Stimulated activated naive CD4-positive, alpha-beta T cell treated with Interleukin-2 at 50 U/mL for 16 hours (primary cell): Measurements from ENCODE around the gene STAM2.
A peak's percentile ranks its signal among the peaks of the same experiment; 100 is the strongest.
"Not testable (repeated sequence)": the region's sequence is repeated elsewhere in the genome, so short reads cannot be mapped to it uniquely, and the experiment has no call there.

Source experiments
- DNase-seq: peaks from one replicate; lab custom pipeline; 2025; lab: John Stamatoyannopoulos, UW

STAM2 gene

DNA sequence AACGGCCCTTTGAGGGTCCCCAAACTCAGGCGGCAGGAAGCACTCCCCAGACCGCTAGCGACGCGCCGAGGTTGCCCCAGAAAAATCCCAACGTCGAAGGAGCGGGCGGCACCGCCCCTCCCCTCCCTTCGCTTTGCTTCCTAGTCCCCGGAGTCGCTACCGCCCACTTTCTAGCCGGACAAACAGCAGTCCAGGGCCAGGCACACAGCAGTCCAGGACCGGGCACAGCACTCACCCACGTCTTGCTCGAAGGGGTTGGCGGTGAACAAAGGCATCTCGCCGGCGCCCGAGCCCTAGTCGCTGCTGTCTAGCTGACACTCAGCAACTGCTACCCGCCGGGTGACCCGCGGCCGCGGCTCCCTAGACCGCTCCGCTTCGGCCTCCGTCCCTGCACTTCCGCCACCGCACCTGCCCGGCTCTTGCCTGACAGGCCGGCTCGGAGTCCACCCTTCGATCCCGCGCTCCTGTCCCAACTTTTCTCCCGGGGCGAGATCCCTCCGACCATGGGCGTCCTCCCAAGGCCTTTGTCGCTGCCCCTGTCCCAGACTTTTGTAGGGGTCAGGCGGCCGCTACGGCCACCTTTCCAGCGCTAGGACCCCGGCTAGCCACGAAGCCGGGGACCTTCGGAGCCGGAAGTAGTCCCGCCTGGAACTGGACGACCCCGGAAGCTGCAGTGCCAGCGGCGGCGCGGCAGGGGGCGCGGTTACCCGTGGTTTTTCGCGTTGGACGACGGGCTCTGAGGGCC lies at the start of gene STAM2:
STAM2 (minus strand) TSS at position 396 of the 745 bp plus-strand sequence; CDS start at position 275, 121 bp downstream.
- peak; percentile 88 for DNase-seq

DNA sequence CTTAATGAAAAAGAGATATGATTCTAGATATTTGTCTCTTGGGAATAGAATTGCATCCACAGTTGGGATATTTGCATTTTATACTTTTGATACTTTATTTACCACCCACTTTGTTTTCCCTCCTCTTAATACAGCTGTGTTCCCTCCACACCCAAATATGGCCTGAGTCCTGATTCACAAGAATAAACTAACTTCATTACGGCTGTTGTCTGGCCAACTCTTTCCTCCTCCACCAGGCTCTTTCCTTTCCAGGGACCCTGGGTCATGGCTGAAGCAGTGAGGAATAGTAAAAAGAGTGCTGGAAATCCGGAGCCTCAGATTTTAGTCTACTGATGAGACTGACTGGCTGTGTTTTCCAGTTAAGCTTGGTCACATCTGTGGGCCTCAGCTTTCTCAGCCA lies 48.4 kb upstream of the STAM2 start:
- DNase-seq = no peak

DNA sequence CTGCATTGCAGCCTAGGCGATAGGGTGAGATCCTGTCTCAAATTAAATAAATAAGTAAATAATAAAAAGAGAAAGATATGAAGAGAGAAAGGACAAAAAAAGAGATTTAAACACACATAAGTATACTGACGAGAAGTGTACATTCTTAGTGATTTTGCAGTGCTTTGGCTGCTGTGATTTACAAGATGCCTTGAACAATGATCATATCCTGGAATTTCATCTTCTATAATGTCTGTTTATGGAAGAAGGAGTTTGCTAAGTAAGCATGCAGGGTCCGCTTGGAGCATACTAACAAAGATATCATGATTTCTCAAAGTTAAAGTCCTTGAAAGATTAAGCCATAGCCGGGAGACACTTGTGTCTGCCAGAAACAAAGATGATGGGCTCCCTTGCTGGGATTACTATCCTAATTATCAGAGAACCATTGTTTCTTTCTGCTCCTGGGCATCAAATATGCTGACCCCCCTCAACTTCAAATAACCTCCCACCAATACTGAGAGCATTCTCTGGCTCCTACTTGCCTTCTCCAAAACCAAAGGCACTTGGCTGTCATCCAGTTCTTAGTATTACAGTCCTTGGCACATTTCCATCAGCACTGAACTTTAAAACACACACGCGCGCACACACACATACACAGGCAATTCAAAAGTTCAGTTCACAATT lies 47.5 kb upstream of the STAM2 start:
- no peak for DNase-seq

DNA sequence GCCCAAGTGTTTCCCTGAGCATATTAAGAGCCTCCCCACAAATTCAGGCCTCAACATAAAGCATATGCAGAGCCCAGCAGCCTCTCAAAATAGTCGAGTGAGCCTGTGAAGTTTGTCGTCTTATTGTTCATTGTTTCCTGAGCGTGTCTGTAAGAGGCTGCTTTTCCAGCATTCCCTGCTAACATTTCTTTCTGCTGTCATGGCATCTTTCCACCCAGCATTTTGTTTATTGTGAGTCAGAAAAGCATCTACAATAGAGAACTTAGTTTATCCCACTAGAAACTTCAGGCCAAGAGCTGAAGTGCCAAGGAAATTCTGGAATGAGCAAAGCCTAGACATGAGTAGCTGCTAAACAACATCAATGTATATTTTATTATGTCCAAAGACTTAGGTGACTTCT lies 46.3 kb upstream of the STAM2 start:
- DNase-seq = no peak

DNA sequence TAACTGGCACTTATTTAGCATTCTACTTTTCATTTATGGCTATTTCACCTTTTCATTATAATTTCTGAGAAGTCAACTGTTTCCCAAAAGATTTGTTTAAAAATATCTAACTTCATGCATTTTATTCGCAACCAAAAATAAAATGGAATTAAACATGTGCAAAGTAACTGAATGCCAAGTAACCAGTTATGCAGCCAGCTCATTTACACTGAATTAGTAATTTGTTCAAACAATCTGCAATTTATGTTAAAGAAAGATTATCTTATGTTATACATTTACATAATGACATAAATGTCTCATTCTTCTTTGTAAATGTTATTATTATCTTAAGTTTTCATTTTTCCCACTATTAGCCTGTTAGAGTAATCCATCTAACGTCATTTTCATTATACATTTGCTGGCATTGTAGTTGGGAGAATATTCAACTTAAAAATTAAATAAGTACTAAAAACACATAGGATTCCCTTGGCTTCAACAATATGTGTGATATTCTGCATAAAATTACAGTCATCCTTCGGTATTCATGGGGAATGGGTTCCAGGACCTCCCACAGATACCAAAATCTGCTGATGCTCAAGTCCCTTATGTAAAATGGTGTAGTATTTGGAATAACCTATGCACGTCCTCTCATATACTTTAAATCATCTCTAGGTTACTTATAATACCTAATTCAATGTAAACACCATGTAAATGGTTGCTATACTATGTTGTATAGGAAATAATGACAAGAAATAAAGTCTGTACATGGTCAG lies 43.7 kb upstream of the STAM2 start:
- no peak for DNase-seq

DNA sequence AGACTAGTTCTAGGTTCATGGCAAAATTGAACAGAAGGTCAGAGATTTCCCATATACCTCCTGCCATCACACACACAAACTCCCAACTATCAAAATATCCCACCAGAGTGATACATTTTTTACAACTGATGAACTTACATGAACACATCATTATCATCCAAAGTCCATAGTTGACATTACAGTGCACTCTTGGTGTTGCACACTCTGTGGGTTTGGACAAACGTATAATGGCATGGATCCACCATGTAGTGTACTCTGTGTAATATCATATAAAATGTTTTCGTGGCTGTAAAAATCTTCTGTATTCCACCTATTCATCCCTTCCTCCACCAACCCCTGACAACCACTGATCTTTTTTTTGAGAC lies 25.9 kb upstream of the STAM2 start:
- DNase-seq = no peak

DNA sequence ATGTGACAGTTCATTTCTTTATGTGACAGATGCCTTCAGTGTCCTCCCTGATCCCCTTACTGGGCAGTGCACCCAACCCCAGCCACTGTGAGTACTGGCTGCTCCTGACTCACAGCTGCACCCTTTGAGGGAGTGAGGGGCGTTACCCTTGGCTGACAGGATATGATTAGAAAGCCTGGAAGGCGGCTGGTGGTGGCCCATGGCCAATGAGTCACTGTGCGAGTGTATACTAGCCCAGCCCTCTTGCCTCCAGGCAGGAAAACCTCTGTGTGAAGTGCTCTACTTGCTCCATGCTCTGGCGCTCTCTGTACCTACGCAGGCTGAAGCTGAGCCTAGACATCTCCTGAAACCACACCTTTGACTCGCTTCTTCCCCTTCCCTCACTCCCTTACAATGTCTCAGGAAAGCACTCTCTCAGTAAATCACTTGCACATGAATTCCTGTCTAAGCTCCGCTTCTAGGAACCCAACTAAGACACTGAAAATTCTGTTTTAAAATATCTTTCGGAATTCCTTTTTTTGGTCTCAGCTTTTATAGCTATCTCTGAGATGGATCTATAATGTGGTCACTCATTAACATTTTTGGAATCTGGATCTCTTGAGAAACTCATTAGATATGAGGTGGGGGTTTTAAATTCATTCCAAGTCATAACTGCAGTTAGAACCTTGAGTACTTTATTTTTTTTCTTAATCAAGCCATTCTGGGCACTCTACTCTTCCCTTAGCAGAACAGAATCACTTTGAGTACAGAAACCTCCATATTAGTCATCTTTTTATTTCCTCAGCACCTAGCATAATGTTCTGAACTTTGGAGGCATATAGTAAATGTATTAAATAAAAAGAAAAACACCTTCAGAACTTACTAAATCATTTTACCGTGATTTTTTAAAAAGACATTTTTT lies 25.3 kb upstream of the STAM2 start:
- peak; percentile 1 for DNase-seq

DNA sequence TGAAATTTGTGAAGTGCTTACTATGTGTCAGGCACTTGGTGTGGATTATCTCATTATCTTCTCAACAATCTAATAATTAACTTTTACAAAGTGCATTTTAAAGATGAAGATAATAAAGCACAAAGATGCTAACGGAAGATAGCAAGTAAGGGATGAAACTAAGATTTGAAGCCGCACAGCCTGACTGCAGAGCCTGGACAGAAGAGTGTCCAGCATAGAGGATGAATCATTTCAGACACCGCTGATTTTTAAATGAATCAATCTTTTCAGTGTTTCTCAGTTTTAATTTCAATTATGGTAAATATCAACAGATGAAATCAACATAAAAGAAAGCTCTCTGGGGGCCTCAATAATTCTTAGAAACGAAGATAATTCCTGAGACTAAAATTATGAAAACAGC lies 24.5 kb upstream of the STAM2 start:
- DNase-seq = no peak

DNA sequence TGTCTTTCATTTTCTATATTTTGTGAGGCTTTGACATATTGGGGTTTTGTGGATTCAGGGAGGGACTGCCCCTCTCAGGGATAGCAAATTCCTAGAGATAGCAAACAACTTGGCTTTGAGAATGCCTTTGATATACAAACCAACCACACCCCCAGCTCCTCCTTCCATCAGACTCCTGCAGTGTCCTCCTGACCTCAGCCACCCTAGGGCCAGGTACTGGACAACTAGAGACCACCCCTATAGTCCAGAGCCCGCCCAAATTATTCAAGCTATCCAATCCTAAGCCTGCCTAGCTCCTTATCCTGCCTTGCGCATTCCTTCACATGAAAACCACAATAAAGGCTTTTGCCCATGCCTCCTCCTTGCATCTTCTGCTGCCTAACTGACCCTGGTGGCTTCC lies 22.9 kb upstream of the STAM2 start:
- DNase-seq = no peak

DNA sequence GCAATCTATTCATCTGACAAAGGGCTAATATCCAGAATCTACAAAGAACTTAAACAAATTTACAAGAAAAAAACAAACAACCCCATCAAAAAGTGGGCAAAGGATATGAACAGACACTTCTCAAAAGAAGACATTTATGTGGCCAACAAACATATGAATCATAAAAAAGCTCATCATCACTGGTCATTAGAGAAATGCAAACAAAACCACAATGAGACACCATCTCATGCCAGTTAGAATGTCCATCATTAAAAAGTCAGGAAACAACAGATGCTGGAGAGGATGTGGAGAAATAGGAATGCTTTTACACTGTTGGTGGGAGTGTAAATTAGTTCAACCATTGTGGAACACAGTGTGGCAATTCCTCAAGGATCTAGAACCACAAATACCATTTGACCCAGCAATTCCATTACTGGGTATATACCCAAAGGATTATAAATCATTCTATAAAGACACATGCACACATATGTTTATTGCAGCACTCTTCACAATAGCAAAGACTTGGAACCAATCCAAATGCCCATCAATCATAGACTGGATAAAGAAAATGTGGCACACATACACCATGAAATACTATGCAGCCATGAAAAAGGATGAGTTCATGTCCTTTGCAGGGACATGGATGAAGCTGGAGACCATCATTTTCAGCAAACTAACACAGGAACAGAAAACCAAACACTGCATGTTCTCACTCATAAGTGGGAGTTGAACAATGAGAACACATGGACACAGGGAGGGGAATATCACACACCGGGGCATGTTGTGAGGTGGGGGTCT lies 22.1 kb upstream of the STAM2 start:
- not testable (repeated sequence) for DNase-seq

DNA sequence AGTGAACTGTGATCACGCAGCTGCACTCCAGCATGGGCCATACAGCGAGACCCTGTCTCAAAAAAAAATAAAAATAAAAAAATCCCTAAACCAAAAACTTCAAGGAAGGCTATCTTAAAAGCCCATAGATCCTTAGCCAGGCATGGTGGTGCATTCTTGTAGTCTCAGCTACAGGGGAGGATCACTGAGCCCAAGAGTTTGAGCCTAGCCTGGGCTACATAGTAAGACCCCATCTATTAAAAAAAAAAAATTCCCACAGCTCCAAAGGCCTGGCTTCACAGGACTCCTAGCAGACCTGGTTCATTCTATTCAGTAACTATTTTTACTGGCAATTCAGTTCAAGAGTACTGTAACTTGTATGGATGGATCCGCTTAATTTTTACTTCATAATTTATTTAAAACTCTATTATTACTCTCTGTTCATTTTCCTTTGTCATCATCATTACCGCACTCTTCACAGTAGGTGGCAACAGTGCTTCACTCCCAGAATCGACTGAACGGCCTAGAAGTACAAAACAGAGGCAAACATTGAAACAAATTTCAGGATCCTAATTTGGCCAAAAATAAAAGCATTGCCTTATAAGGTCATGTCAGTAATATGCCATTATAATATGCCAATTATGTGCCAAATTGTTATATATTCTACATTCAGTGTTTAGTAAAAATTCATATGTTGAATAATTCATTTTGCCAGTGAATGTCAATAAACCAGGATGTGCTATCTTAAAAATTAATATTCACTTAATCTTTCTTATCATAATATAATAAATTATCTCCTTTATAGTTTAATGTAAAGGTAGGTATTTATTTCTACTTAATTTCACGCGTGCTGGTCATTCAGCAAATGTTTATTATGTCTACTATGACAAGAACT lies 14.3 kb upstream of the STAM2 start:
- DNase-seq = no peak

DNA sequence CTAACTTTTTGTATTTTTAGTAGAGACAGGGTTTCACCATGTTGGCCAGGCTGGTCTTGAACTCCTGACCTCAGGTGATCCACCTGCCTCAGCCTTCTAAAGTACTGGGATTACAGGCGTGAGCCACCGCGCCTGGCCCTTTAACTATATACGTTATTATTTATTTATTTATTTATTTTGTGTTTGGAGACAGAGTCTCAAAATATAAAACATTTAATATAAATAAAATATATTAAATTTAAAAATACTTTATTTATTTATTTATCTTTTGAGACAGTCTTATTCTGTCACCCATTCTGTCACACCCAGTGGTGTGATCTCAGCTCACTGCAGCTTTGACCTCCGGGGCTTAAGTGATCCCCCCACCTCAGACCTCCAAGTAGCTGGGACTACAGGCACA lies 11.2 kb upstream of the STAM2 start:
- not testable (repeated sequence) for DNase-seq

DNA sequence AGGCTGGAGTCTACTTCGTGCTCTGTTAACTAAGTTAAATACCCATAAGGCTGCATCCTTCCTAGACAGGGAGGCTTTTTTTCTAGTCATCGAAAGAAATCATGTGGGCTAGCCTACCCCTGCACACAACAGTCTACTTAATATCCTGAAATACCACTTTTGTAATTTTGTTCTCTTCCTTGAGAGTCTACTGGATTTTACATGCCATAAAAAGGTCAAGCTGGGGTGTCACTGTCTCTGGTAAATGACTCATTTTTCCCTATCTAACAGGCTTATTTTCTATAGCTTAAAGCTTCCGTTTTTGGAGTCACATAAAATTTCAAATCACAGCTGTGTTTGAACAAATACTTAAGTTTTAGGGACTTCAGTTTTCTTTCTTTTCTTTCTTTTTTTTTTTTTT lies 10.7 kb upstream of the STAM2 start:
- DNase-seq = no peak

DNA sequence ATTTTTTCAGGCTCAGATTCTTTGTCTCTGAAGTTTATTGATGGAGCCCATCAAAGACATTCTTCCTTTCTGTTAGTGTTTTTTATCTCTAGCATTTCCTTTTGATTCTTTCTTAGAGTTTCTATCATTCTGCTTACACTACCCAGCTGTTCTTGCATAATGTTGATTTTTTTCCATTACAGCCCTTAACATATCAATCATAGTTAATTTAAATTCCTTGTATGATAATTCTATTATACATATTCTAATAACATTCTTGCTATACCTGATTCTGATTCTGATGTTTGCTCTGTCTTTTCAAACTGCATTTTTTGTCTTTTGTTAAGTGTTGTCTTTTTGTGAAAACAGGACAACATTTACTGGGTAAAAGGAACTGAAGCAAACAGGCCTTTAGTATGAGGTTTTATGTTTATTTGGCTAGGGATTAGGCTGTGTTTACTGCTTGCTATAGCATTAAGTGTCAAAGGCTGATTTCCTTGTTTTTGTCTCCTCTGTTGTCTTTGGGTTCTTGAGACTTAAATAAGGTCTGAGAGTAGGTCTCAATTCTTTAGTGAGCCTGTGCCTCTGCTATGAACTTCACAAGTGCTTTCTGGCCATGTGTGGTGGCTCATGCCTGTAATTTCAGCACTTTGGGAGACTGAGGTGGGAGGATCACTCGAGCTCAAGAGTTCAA lies 8.0 kb upstream of the STAM2 start:
- no peak for DNase-seq

DNA sequence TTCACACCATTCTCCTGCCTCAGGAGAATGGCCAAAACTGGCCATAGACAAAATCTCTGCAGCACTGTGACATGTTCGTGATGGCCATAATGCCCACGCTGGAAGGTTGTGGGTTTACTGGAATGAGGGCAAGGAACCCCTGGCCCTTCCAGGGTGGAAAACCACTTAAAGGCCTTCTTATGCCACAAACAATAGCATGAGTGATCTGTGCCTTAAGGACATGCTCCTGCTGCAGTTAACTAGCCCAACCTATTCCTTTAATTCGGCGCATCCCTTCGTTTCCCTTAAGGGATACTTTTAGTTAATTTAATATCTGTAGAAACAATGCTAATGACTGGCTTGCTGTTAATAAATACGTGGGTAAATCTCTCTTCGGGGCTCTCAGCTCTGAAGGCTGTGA lies 2.1 kb upstream of the STAM2 start:
- not testable (repeated sequence) for DNase-seq

DNA sequence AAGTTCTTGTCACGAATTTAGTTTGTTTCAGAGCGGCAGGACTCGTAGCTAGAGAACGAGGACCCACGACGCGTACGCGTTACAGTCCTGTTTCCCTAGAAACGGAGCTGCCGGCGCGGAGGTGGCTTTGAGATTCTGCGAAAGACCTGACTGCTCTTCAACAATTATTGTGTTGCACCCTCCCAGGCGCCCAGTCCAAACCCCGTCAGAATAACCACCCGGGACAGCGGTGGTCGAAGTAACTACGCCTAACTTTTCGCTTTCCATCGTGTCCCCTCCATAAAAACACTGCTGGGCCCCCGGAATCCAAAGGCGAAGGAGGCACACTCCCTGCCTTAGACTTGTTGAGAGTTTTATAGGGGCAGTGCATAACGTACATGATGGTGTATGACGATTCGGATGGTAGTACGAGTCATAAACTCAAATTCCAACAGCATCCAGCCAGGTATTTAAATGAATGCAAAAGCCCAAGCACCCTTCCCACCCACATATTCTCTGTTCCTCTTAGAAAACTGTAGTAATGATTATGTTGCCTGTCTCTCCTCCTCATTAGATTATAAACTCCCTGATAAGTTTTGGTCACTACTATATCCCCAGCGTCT lies 651 bp upstream of the STAM2 start:
- DNase-seq = no peak

DNA sequence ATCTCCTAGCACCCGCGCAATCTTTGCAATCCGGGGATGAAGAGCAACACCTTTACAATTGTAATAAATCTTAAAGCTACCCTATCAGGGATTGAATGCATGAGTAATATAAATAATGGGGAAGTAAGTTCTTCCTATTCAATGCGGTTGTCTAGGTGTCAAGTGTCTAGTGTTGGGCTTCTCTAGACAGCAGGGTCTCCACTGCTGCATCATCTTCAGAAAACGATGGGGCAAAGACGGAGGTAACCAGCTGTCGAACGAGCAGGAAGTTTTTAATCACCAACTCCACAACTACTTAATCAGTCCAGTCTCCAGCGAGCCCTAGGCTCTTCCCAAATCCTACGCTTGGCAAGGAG lies 573 bp downstream of the STAM2 start:
- DNase-seq = no peak

DNA sequence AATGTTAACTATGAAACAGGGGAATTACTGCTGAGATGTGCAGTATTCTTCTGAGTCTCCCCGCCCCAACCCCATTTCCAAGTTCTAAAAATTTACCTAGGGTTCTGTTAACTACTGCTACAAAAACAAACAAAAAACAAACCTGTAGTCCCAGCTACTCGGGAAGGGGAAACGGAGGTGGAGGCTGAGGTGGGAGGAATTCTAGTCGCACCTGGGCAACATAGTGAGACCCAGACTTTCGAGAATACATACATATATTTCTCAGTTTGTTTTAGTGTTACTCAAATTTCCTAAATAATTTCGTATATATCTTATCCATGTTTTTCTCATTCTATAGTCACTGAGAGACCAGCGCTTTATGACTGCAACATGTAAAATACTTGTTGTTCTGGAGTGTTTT lies 989 bp downstream of the STAM2 start:
- DNase-seq = no peak

DNA sequence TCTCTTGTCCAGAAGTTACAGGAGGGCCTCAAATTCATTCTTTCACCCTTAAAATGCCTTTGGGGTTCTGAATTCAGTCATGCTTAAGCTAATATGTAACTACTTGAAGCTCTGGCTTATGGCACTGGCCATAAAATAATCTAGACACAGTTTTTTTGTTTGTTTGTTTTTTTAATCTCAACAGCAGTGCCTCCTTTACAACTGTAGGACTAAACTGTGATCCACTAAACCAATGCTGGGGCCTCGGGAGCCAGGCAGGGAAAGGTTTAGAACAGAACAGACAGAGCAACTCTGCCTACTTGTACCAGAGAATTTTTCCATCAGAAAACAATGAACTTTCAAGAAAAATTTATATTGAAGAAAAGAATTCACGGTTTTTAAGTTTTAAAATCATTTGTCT lies 1.7 kb downstream of the STAM2 start:
- no peak for DNase-seq
